Tibial artery (tissue), 4 donors: ENCODE data around the gene FGD5.

Experiments used
- DNase-seq, 2 donors: peaks; one replicate each; pipeline ENCODE4 v3.0.0-alpha.2; 2019
- H3K27ac ChIP-seq, 2 donors: fragments of 200-600 bp; sonication (generic) in 1 of 2; 1 replicate in 1 of 2; 2 replicates in 1 of 2; pipeline ENCODE4 v1.5.1; 2018 to 2019; ENCODE audit warnings: mild to moderate bottlenecking in 1 of 2
- H3K27me3 ChIP-seq, 2 donors: fragments of 200-600 bp; sonication (generic) in 1 of 2; one replicate each; pipeline versions ENCODE4 v1.5.1 to v1.6.0; 2016 to 2019
- H3K36me3 ChIP-seq, 3 donors: fragments of 200-600 bp; sonication (generic) in 2 of 3; one replicate each; pipeline ENCODE4 v1.5.1; 2016 to 2019; ENCODE audit warnings: mild to moderate bottlenecking in 2 of 3
- H3K4me1 ChIP-seq, 4 donors: fragments of 200-600 bp; sonication (generic) in 2 of 4; 1 replicate in 3 of 4; 2 replicates in 1 of 4; pipeline ENCODE4 v1.5.1; 2016 to 2019
- H3K4me3 ChIP-seq, 2 donors: fragments of 200-600 bp; sonication (generic) in 1 of 2; 1 replicate in 1 of 2; 2 replicates in 1 of 2; pipeline ENCODE4 v1.5.1; 2018 to 2019; ENCODE audit warnings: mild to moderate bottlenecking in 2 of 2
- H3K9me3 ChIP-seq, 3 donors: fragments of 200-600 bp; sonication (generic) in 1 of 3; one replicate each; pipeline ENCODE4 v1.5.1; 2016 to 2019
- CTCF ChIP-seq, 2 experiments: fragments of 200-600 bp in 1 of 2; fragments of 450-650 bp in 1 of 2; IDR thresholded peaks; one replicate each; pipeline ENCODE4 v1.5.1; 2017 to 2019; ENCODE audit warnings: antibody characterized with exemption in 2 of 2, mild to moderate bottlenecking in 1 of 2, moderate library complexity in 1 of 2
- intact Hi-C: fragments of 100-400 bp; cut with DNase I; formaldehyde crosslinking; loops from one replicate; pipeline ENCODE4 v1.15.0; 2023; ENCODE audit warnings: low total_unique reads

Gene FGD5

GRCh38 chr3:14837186-14837877 lies 18.6 kb downstream of the FGD5 start:
- Histone ChIP-seq H3K9me3 (no peaks in the 10 kb centered on the region), H3K27ac (no peak overlapping the region), H3K27me3 (no peaks in the 10 kb centered on the region), H3K4me3 (no peak overlapping the region), H3K36me3 (no peaks in the 10 kb centered on the region), H3K4me1 (peaks cover 0 to 5% (median 0%) of the 10 kb centered on the region in 4 donors)
- peak in 1 of 2 donors; percentile 49 for DNase-seq
- intact Hi-C loops: no loop called here
- no peak for TF ChIP-seq CTCF (IDR thresholded peaks at IDR 0.05)

GRCh38 chr3:14837878-14838258 lies 19.1 kb downstream of the FGD5 start:
- Histone ChIP-seq H3K9me3 (no peaks in the 10 kb centered on the region), H3K4me1 (peaks cover 0 to 5% (median 0%) of the 10 kb centered on the region in 4 donors), H3K27ac (no peak overlapping the region), H3K36me3 (no peaks in the 10 kb centered on the region), H3K4me3 (no peak overlapping the region), H3K27me3 (no peaks in the 10 kb centered on the region)
- TF ChIP-seq CTCF (IDR thresholded peaks at IDR 0.05): no peak
- DNase-seq: peak in 1 of 2 donors; percentile 52
- intact Hi-C loops: no loop called here

- Histone ChIP-seq H3K4me3 (no peak overlapping the region), H3K36me3 (no peaks in the 10 kb centered on the region), H3K4me1 (peaks cover 0 to 5% (median 0%) of the 10 kb centered on the region in 4 donors), H3K27me3 (no peaks in the 10 kb centered on the region), H3K27ac (no peak overlapping the region), H3K9me3 (no peaks in the 10 kb centered on the region)
- intact Hi-C loops: no loop called here
- peak in 1 of 2 donors; percentile 17 for DNase-seq
- no peak for TF ChIP-seq CTCF (IDR thresholded peaks at IDR 0.05)
Measured at GRCh38 chr3:14839236-14839635, 20.5 kb downstream of the FGD5 start.

- Histone ChIP-seq H3K27ac (no peak overlapping the region), H3K36me3 (no peaks in the 10 kb centered on the region), H3K4me3 (no peak overlapping the region), H3K9me3 (no peaks in the 10 kb centered on the region), H3K4me1 (peaks cover 0 to 2% (median 0%) of the 10 kb centered on the region in 4 donors), H3K27me3 (peaks cover 0 to 2% of the 10 kb centered on the region in 2 donors)
- no peak for TF ChIP-seq CTCF (IDR thresholded peaks at IDR 0.05)
- intact Hi-C loops: no loop called here
- DNase-seq: no peak
Measured at GRCh38 chr3:14841836-14842235, 23.1 kb downstream of the FGD5 start.

- peaks cover 0 to 3% of the 10 kb centered on the region in 2 donors for H3K27me3 ChIP-seq
- H3K4me1 ChIP-seq: no peaks in the 10 kb centered on the region
- no peak overlapping the region for H3K27ac ChIP-seq
- intact Hi-C loops: no loop called here
- no peak for TF ChIP-seq CTCF (IDR thresholded peaks at IDR 0.05)
- H3K9me3 ChIP-seq: no peaks in the 10 kb centered on the region
- no peaks in the 10 kb centered on the region for H3K36me3 ChIP-seq
- H3K4me3 ChIP-seq: no peak overlapping the region
- DNase-seq: peak in 1 of 2 donors; percentile 51
Measured at GRCh38 chr3:14842277-14842676, 23.5 kb downstream of the FGD5 start.
